ENCODE data around the gene OSBPL5. TPM values are rescaled to one million over a fixed set of nuclear protein-coding genes. Genes with fewer than 3 reads are reported as not detected.

OSBPL5 gene
- total RNA-seq, 1 experiment from 2014 or later, result 51.4 TPM

- DNase-seq (no peak), ATAC-seq (no peak)
- TF ChIP-seq EZH2phosphoT487 (IDR thresholded peaks at IDR 0.05; ENCODE audit: borderline replicate concordance, low read length) (no peak), EZH2 (IDR thresholded peaks at IDR 0.05; ENCODE audit: low read length, unreplicated experiment) (no peak)
- TF ChIP-seq, protein P1, sequence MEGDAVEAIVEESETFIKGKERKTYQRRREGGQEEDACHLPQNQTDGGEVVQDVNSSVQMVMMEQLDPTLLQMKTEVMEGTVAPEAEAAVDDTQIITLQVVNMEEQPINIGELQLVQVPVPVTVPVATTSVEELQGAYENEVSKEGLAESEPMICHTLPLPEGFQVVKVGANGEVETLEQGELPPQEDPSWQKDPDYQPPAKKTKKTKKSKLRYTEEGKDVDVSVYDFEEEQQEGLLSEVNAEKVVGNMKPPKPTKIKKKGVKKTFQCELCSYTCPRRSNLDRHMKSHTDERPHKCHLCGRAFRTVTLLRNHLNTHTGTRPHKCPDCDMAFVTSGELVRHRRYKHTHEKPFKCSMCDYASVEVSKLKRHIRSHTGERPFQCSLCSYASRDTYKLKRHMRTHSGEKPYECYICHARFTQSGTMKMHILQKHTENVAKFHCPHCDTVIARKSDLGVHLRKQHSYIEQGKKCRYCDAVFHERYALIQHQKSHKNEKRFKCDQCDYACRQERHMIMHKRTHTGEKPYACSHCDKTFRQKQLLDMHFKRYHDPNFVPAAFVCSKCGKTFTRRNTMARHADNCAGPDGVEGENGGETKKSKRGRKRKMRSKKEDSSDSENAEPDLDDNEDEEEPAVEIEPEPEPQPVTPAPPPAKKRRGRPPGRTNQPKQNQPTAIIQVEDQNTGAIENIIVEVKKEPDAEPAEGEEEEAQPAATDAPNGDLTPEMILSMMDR (conservative IDR thresholded peaks at IDR 0.05; ENCODE audit: low read depth, low read length), result no peak
- H4K20me1 ChIP-seq (ENCODE audit: low read length), result no peaks in the 10 kb centered on the region
- H3K9me2 ChIP-seq (replicated peaks; ENCODE audit: low read length), result no peaks in the 10 kb centered on the region
- no peak overlapping the region for H3K4me3 ChIP-seq (ENCODE audit: low read length)
- H3F3A ChIP-seq (ENCODE audit: low read length, unreplicated experiment), result no peaks in the 10 kb centered on the region
- POLR2A ChIA-PET (ENCODE audit: unreplicated experiment), result no interaction called here
- CTCF ChIA-PET, result no interaction called here
- no peaks in the 10 kb centered on the region for H3K27me3 ChIP-seq (ENCODE audit: low read length)
- H3K27ac ChIP-seq (ENCODE audit: low read length), result no peak overlapping the region
- no peak overlapping the region for H3K4me2 ChIP-seq (ENCODE audit: low read length)
- no peaks in the 10 kb centered on the region for H3K36me3 ChIP-seq (ENCODE audit: low read depth, low read length)
- H3K4me1 ChIP-seq (ENCODE audit: insufficient read depth, low read length), result no peaks in the 10 kb centered on the region
- H3K79me2 ChIP-seq (ENCODE audit: low read length), result no peaks in the 10 kb centered on the region
- intact Hi-C loops (cut with micrococcal nuclease), result no loop called here
- H2AFZ ChIP-seq (ENCODE audit: low read length), result no peak overlapping the region
- H3K9ac ChIP-seq (ENCODE audit: low read length), result no peak overlapping the region
- no TSS peak for BruUV-seq (replicated peaks)
- no peaks in the 10 kb centered on the region for H3K9me3 ChIP-seq (ENCODE audit: low read length)
These were observed 26.0 kb downstream of the OSBPL5 start for GRCh38 chr11:3139086-3139440.

DNA sequence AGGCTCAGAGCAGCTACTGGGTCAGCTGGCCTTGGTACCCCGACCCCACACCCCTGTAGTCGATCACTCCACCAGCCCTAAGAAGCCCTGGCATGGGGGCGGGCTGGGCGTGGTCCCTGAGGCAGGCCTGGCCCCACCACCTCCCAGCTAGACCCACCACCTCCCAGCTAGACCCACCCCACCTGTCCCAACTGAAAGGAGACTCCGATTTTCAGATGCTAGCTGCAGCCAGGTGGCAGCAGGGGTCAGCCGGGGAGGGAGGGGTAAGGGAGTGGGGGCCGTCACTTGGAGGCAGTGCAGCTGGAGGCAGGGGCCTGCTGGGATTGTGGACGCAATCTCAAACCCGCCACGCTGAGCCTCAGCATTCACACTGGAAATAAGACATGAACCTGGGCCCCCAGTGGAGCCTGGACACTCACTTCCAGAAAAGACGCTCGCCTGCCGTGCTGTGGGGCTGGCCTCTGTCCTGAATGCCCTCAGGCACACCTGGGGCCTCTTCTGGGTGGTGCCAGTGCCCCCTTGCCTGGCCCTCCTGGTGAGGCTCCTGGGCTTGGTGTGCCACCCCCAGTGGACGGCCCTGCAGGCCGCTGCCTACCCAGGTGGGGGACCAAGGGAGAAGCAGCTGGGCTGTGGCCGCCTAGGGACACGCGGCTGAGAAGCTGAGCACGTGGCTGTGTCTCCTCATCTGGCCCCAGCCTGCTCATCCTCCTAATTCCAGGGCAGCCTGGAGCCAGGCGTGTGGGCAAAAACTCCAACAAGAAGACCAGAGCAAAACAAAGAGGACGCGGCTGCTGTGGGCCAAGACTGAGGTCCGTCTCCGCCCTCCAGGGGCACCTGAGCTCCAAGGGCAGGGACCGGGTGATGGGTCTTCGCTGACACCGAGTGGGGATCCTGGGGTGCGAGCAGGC lies 26.7 kb downstream of the OSBPL5 start:
- intact Hi-C loops (cut with micrococcal nuclease), result no loop called here
- Histone ChIP-seq H4K20me1 (ENCODE audit: low read length) (no peaks in the 10 kb centered on the region), H3K9me3 (ENCODE audit: low read length) (no peaks in the 10 kb centered on the region)

More for the DNA sequence above, 26.7 kb downstream of the OSBPL5 start:
- H3K27me3 ChIP-seq (ENCODE audit: low read length), result no peaks in the 10 kb centered on the region
- ChIA-PET POLR2A (ENCODE audit: unreplicated experiment) (no interaction called here), CTCF (no interaction called here)
- no TSS peak for BruUV-seq (replicated peaks)
- H3K9ac ChIP-seq (ENCODE audit: low read length), result no peak overlapping the region
- TF ChIP-seq EZH2 (IDR thresholded peaks at IDR 0.05; ENCODE audit: low read length, unreplicated experiment) (no peak), EZH2phosphoT487 (IDR thresholded peaks at IDR 0.05; ENCODE audit: borderline replicate concordance, low read length) (no peak)
- TF ChIP-seq, protein P1 (conservative IDR thresholded peaks at IDR 0.05; ENCODE audit: low read depth, low read length), result no peak
- H3K4me1 ChIP-seq (ENCODE audit: insufficient read depth, low read length), result no peaks in the 10 kb centered on the region
- no peaks in the 10 kb centered on the region for H3K9me2 ChIP-seq (replicated peaks; ENCODE audit: low read length)
- H3K4me2 ChIP-seq (ENCODE audit: low read length), result no peak overlapping the region
- no peaks in the 10 kb centered on the region for H3K36me3 ChIP-seq (ENCODE audit: low read depth, low read length)
- no peaks in the 10 kb centered on the region for H3F3A ChIP-seq (ENCODE audit: low read length, unreplicated experiment)
- ATAC-seq (no peak), DNase-seq (no peak)
- no peak overlapping the region for H3K4me3 ChIP-seq (ENCODE audit: low read length)
- H3K79me2 ChIP-seq (ENCODE audit: low read length), result no peaks in the 10 kb centered on the region
- no peak overlapping the region for H2AFZ ChIP-seq (ENCODE audit: low read length)
- H3K27ac ChIP-seq (ENCODE audit: low read length), result no peak overlapping the region
